Measurements from ENCODE around the gene ESF1.
"Not testable (repeated sequence)": the region's sequence is repeated elsewhere in the genome, so short reads cannot be mapped to it uniquely, and the experiment has no call there.

ESF1 gene

DNA sequence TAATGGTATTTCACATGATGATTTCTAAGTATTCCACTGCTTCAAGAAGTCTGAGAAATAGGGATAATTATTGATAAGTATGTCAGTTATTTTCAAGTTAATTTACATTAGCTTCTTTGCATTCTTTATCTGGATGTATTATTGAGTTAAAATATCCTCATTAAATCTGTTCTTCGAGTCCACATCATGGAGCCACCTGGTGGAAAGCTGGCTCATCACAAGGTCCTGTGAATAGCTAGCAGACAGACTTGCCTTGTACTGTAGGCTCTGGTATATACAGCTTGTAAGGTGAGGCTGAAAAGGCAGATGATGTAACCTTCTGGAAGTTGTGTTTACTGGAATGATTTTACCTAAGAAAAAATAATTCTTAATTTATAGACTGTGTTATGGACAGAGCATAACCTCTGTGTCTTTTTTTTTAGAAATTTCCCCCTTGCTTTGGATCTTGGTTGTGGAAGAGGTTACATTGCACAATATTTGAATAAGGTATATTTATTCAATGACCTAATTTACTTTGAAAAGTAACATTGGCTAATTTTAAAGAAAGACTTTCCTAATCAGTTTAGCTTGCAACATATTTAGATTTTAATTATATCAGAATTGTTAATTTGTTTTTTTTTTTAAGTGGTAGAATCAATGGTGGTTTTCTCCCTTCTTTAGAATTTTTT is 3.6 kb upstream of the ESF1 start:
- peak; percentile 56 for DNase-seq

- no peak for DNase-seq
Observed at GRCh38 chr20:13786143-13786828, 1.6 kb upstream of the ESF1 start.

DNA sequence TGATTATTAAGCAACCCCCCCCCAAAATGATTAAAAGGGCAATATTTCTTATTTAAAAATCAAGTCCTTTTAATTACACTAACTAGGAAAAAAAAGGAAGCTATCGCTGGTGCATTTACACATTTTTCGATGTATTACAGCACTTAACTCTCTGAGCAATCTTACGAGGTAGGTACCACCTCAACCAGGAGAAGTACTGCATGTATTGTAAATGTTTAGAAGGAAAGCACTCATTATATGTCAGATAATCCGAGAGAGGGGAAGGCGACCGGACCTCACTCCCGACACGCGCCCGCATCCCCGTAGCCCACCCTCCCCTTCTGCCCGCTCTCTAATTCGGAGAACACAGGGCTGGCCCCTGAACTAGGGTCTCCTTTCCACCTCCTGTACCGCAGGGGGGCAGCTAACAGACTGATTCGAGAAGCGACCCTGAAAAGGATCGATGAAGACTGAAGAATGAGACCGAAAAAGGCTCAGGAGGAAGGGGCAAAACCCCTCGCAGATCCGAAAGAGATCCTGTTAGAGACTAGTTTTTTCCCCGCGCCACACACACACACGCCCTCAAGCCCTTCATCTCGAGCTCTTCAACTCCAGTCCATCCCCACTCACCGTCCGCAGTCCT is 337 bp downstream of the ESF1 start:
- no peak for DNase-seq

- no peak for DNase-seq
Observed at GRCh38 chr20:13783528-13783927, 1.2 kb downstream of the ESF1 start.

DNA sequence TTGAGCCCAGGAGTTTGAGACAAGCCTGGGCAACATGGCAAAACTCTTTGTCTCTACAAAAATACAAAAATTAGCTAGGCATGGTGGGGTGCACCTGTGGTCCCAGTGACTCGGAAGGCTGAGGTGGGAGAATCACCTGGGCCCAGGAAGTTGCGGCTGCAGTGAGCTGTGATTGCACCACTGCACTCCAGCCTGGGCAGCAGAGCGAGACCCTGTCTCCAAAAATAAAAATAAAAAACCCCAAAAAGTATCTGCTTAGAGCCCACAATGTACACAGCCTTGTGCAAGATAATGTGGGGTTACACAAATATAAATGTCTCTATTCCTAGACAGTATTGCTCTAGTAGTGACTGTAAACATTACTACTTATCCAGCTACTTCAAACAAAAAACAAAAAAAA is 5.9 kb downstream of the ESF1 start:
- DNase-seq, result no peak

DNA sequence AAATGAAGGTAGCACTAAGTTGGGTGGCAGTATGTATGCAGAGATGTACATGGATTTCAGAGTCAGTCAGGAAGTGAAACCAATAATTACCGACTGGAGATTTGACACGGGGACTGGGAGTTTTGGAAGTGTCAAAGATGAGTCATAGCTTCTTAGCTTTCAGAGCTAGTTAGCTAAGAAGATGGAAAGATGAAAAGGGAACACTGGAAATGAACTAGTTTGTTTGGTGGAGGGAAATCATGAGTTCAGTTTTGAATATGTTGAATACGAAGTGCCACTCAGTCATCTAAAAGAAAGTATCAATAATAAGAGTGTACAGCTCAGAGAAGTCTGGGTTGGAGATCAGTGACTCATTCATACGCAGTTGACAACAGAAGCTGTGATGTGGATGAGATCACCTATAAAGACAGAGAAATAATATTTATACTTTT is 7.5 kb downstream of the ESF1 start:
- DNase-seq, result no peak

GRCh38 chr20:13775867-13776266 is 8.9 kb downstream of the ESF1 start:
- no peak for DNase-seq

DNA sequence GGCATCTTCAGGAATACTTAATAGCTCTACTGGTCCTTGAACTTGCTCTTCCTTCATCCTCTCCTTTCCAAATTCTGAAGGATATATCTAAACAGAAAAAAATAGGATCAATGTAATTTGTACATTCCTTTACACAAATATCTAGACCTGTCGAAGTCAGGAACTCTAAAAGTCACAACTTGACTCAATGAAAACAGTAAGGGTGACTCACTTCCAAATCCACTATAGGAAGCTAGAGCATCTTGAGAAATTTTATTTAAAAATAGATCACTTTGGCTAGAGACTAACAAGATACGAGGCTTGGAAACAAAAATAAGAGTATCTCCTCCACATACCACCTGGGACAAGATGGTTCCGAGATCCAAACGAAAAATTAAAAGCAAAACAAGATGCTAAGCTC is 12.2 kb downstream of the ESF1 start:
- DNase-seq, result no peak

DNA sequence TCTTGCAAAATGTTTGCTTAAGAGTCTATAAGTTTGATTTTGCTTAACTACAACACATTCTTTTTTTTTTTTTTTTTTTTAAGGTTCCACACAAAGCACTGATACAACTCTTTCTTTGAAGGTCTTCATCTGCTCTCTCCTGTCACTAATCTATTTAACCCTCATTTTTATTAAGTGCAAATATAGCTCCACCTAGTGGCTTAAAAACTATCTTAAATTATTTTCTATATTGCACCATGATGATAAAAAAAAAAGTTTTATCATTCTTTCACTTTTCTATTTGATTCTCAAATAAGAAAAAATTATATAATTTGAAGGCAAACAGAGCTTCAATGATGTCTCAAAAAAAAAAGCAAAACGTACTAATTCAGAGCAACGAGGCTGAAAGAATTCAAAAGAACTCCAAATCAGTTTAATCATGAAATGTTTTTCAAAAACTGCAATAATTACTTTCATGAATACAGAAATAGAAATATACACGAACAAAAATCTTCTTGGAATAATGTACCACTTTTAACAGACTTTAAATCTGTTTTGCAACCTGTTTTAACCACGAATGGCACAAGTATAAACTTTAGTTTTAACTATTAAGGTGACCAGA is 12.8 kb downstream of the ESF1 start:
- peak; percentile 60 for DNase-seq

GRCh38 chr20:13770141-13770540 is 14.6 kb downstream of the ESF1 start:
- DNase-seq, result no peak

DNA sequence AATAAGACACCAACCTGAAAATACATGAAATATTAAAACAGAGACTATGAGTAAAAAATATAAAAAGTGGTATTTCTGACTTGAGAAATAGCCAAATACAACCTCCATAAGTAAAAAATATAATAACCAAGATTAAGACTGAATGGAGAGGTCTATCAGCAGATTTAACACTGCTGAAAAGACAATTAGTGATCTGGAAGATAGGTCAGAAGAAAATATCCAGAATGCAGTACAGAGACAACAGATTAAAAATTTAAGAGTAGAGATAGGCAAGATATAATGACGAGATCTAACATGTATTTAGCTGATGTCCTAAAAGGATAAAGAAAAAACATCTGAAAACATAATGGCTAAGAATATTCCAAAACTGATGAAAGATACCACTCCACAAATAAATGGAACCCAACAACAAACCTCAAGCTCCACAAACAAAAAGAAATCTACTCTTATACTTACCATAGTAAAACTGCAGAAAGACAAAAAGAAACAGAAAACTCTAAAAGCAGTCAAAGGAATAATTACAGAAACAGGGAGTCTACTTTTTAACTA is 18.8 kb downstream of the ESF1 start:
- DNase-seq, result no peak

DNA sequence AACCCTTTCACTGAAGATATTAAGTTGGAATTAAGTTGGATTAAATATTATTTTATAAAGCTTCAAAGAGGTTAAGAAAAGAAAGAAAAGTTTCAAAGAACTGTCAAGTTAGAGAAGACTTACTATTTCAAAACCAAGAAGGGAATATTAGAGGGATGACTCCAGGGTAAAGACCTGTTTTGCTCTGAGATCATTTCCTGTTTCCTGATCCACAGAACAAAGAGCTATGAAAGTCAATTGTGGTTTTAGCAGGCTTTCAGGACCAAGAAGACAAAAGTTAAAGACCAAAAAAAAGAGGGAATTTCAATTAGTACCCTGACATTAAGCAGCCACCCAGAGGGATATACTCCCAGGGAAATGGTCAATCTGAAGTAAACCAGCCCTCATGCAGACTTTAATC is 19.4 kb downstream of the ESF1 start:
- DNase-seq, result no peak

DNA sequence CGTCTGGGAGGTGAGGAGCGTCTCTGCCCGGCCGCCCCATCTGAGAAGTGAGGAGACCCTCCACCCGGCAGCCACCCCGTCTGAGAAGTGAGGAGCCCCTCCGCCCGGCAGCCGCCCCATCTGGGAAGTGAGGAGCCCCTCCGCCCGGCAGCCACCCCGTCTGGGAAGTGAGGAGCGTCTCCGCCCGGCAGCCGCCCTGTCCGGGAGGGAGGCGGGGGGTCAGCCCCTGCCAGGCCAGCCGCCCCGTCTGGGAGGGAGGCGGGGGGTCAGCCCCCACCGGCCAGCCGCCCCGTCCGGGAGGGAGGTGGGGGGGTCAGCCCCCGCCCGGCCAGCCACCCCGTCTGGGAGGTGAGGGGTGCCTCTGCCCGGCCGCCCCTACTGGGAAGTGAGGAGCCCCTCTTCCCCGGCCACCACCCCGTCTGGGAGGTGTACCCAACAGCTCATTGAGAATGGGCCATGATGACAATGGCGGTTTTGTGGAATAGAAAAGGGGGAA is 24.2 kb downstream of the ESF1 start:
- DNase-seq, result not testable (repeated sequence)

GRCh38 chr20:13758884-13759283 is 25.8 kb downstream of the ESF1 start:
- DNase-seq, result no peak

GRCh38 chr20:13756551-13756950 is 28.2 kb downstream of the ESF1 start:
- DNase-seq, result no peak

DNA sequence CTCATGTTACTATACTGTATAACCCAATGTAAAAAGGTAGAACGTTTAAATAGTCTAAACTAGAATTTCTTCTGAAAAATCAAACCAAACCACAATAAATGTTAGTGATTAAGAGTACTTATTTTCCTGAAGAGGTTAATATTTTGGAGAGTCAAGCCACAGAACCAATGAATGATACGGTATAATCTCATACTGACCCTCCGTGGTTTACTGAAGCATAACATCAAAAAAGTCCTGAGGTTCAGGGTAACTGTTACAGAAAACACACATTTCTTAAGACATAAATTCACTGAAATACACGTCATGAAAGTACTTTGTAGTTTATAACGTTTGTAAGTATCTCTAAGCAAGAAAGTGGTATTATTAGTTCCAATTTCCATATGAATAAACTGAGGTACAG is 28.9 kb downstream of the ESF1 start:
- DNase-seq, result no peak

DNA sequence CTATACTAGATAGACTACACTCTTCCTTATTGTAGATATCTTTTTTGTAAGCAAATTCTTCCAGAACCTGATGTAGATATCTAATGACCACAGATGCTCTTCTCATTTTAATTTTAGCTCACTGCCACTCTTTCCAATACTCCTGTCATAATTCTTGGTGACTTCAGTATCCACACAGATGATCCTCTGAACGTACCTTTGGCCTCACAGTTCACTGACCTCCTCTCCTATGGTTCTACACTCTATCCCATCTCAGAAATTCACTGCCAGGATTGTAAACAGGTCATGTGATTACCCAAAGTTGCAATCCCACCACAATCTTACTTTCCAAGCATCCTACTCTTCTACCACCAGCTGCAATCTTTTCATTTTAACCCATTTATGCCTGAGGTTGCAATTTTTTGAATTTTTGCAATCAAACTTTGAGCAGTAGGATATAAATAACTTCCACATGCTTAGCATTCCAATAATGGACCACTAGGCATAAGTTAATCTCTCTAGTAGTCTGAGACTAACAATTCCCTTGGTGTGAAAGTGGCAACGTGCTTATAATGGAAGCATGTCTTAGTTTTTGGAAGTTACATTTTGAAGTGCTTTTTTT is 31.2 kb downstream of the ESF1 start:
- no peak for DNase-seq

GRCh38 chr20:13749811-13750210 is 34.9 kb downstream of the ESF1 start:
- DNase-seq, result no peak

DNA sequence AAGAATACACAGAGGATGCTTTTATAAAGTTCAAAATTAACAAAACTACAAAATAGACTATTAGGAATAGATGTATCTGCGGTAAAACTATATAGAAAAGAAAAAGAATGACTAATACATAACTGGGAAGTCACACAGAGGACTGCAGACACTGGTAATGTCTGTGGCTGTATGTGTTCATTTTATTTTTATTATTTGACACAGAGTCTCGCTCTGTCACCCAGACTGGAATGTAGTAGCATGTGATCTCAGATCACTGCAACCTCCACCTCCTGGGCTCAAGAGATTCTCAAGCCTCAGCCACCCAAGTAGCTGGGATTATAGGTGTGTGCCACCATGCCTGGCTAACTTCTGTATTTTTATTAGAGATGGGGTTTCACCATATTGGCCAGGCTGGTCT is 38.9 kb downstream of the ESF1 start:
- no peak for DNase-seq

- DNase-seq, result no peak
Observed at GRCh38 chr20:13744352-13744751, 40.4 kb downstream of the ESF1 start.

GRCh38 chr20:13741879-13742278 is 42.8 kb downstream of the ESF1 start:
- DNase-seq, result no peak

- DNase-seq, result no peak
Observed at GRCh38 chr20:13739731-13740649, 44.7 kb downstream of the ESF1 start.

Data from NCI-H1105 treated with DMSO at 0.1 percent for 48 hours (cell line).